HCT116 (cell line): ENCODE data around the gene MGAT4A. TPM values are rescaled to one million over a fixed set of nuclear protein-coding genes. Genes with fewer than 3 reads are reported as not detected.

Experiments used
- ATAC-seq: fragments of 200-7000 bp; cut with Tn5 transposase; 2 replicates; pipeline ENCODE4 v1.9.1; 2020; ENCODE audit warnings: mild to moderate bottlenecking, moderate library complexity
- BruUV-seq: library from RNA; stranded (reverse); fragments of 400-500 nt; replicated peaks from 2 replicates; lab custom pipeline; 2021; lab: Mats Ljungman, UMichigan
- CTCF ChIA-PET: fragments of 300-600 bp; sonication (Branson Sonifier 250); formaldehyde crosslinking; loops from one replicate; lab custom pipeline; 2021; ENCODE audit warnings: antibody characterized with exemption; lab: Charles Lee
- POLR2A ChIA-PET: fragments of 300-600, 350-600 bp; sonication (Branson Sonifier 250); formaldehyde crosslinking; loops from one replicate; lab custom pipeline; 2021; ENCODE audit warnings: antibody characterized with exemption; lab: Charles Lee
- RAD21 ChIA-PET, 2 experiments: fragments of 300-600 bp; sonication (Branson Sonifier 250); formaldehyde crosslinking; loops; one replicate each; lab custom pipeline; 2023; ENCODE audit warnings: low total read pairs in 2 of 2; ENCODE audit not compliant: uncharacterized antibody in 2 of 2, unreplicated experiment in 2 of 2, low non-redundant PET in 1 of 2; lab: Charles Lee
- DNase-seq: peaks from one replicate; pipeline ENCODE4 v3.0.0-alpha.2; 2010; ENCODE audit warnings: low read depth, low spot score
- H2AFZ ChIP-seq: fragments of 200-600 bp; shearing (Covaris generic), sonication (generic); 2 replicates; pipeline ENCODE4 v1.6.1; 2017; ENCODE audit warnings: low read depth, mixed run types, mixed read lengths, antibody characterized with exemption, low read length; ENCODE audit not compliant: poor library complexity, severe bottlenecking
- H3K27ac ChIP-seq: 2 replicates; pipeline ENCODE4 v1.5.1; 2012; ENCODE audit warnings: low read depth, low read length
- H3K27me3 ChIP-seq: fragments of 200-600 bp; sonication (generic); 2 replicates; pipeline ENCODE4 v1.6.1; 2016; ENCODE audit warnings: mixed run types, low read length, mixed read lengths; ENCODE audit not compliant: insufficient read depth
- H3K36me3 ChIP-seq, 2 experiments: fragments of 200-500 bp in 1 of 2; fragments of 200-600 bp in 1 of 2; sonication (Bioruptor generic) in 1 of 2; sonication (generic) in 1 of 2; 2 replicates each; pipeline versions ENCODE4 v1.5.1 to v1.6.1; 2014 to 2016; ENCODE audit warnings: low read length in 2 of 2, inconsistent platforms in 1 of 2, mixed read lengths in 1 of 2, mixed run types in 1 of 2; ENCODE audit not compliant: insufficient read depth in 2 of 2, control insufficient read depth in 1 of 2
- H3K4me1 ChIP-seq, 2 experiments: fragments of 200-600 bp in 1 of 2; sonication (generic) in 1 of 2; 2 replicates each; pipeline versions ENCODE4 v1.5.1 to v1.6.1; 2012 to 2017; ENCODE audit warnings: low read length in 2 of 2, inconsistent platforms in 1 of 2, mild to moderate bottlenecking in 1 of 2, mixed read lengths in 1 of 2, mixed run types in 1 of 2, moderate library complexity in 1 of 2; ENCODE audit not compliant: insufficient read depth in 2 of 2, control insufficient read depth in 1 of 2
- H3K4me2 ChIP-seq: fragments of 200-600 bp; sonication (generic); 2 replicates; pipeline ENCODE4 v1.6.1; 2017; ENCODE audit warnings: mixed run types, low read length, mixed read lengths
- H3K4me3 ChIP-seq, 2 experiments: fragments of 200-600 bp in 1 of 2; sonication (generic) in 1 of 2; replicated peaks in 1 of 2; 2 replicates each; pipeline ENCODE4 v1.5.1; 2011 to 2016; ENCODE audit warnings: low read length in 2 of 2, control low read depth in 1 of 2, low read depth in 1 of 2, mild to moderate bottlenecking in 1 of 2, mixed read lengths in 1 of 2, mixed run types in 1 of 2
- H3K79me2 ChIP-seq: fragments of 200-600 bp; sonication (generic); 2 replicates; pipeline ENCODE4 v1.6.1; 2017; ENCODE audit warnings: mild to moderate bottlenecking, mixed run types, low read length, moderate library complexity, mixed read lengths; ENCODE audit not compliant: insufficient read depth
- H3K9ac ChIP-seq: fragments of 200-600 bp; sonication (generic); 2 replicates; pipeline ENCODE4 v1.6.1; 2016; ENCODE audit warnings: low read length, mixed read lengths
- H3K9me2 ChIP-seq: fragments of 200-600 bp; sonication (generic), shearing (Covaris generic); 2 replicates; pipeline ENCODE4 v1.6.1; 2017; ENCODE audit warnings: mixed run types, mild to moderate bottlenecking, moderate library complexity; ENCODE audit not compliant: insufficient read depth
- H3K9me3 ChIP-seq, 2 experiments: fragments of 200-500 bp in 1 of 2; fragments of 200-600 bp in 1 of 2; sonication (Bioruptor generic) in 1 of 2; sonication (generic) in 1 of 2; 2 replicates each; pipeline ENCODE4 v1.6.1; 2014 to 2017; ENCODE audit warnings: low read length in 2 of 2, mixed read lengths in 2 of 2, inconsistent platforms in 1 of 2, low read depth in 1 of 2, mild to moderate bottlenecking in 1 of 2, mixed run types in 1 of 2, moderate library complexity in 1 of 2; ENCODE audit not compliant: control insufficient read depth in 1 of 2, insufficient read depth in 1 of 2
- H4K20me1 ChIP-seq: fragments of 200-600 bp; sonication (generic), shearing (Covaris generic); 2 replicates; pipeline ENCODE4 v1.6.1; 2017; ENCODE audit warnings: mixed run types, mild to moderate bottlenecking, moderate library complexity; ENCODE audit not compliant: insufficient read depth
- ATF3 ChIP-seq: IDR thresholded peaks from 2 replicates; pipeline ENCODE4 v1.6.1; 2012
- CTCF ChIP-seq, 3 experiments: fragments of 200-600 bp in 1 of 3; sonication (generic) in 1 of 3; IDR thresholded peaks in 2 of 3; conservative IDR thresholded peaks in 1 of 3; 2 replicates each; pipeline ENCODE4 v1.5.1; 2012 to 2017; ENCODE audit warnings: low read depth in 2 of 3, low read length in 2 of 3, antibody characterized with exemption in 1 of 3, borderline replicate concordance in 1 of 3, control low read depth in 1 of 3, mild to moderate bottlenecking in 1 of 3, mixed read lengths in 1 of 3, mixed run types in 1 of 3, moderate library complexity in 1 of 3; ENCODE audit not compliant: insufficient read depth in 1 of 3
- EGR1 ChIP-seq: IDR thresholded peaks from 2 replicates; pipeline ENCODE4 v1.6.1; 2012; ENCODE audit warnings: low read depth
- ELF1 ChIP-seq: IDR thresholded peaks from 2 replicates; pipeline ENCODE4 v1.6.1; 2012; ENCODE audit warnings: low read depth, borderline replicate concordance
- EZH2 ChIP-seq: fragments of 200-600 bp; sonication (generic); IDR thresholded peaks from 2 replicates; pipeline ENCODE4 v1.6.1; 2017; ENCODE audit warnings: antibody characterized with exemption, mixed run types
- EZH2phosphoT487 ChIP-seq: fragments of 200-600 bp; IDR thresholded peaks from 2 replicates; pipeline ENCODE4 v1.6.1; 2018; ENCODE audit warnings: antibody characterized with exemption, borderline replicate concordance
- MAX ChIP-seq: IDR thresholded peaks from 2 replicates; pipeline ENCODE4 v1.6.1; 2012
- POLR2AphosphoS5 ChIP-seq: IDR thresholded peaks from 2 replicates; pipeline ENCODE4 v1.6.1; 2011; ENCODE audit warnings: mild to moderate bottlenecking, low read depth, low read length, moderate library complexity
- SIN3A ChIP-seq: IDR thresholded peaks from 2 replicates; pipeline ENCODE4 v1.6.1; 2012; ENCODE audit warnings: low read depth
- SRF ChIP-seq: IDR thresholded peaks from 2 replicates; pipeline ENCODE4 v1.6.1; 2012; ENCODE audit warnings: low read depth
- TCF7L2 ChIP-seq: IDR thresholded peaks from 2 replicates; pipeline ENCODE4 v1.7.0; 2011; ENCODE audit warnings: borderline replicate concordance, inconsistent platforms; ENCODE audit not compliant: insufficient read depth, insufficient read length; ENCODE audit errors: extremely low read depth
- YY1 ChIP-seq: IDR thresholded peaks from 2 replicates; pipeline ENCODE4 v1.6.1; 2011; ENCODE audit warnings: low read length, low read depth, moderate library complexity, mild to moderate bottlenecking; ENCODE audit not compliant: insufficient replicate concordance; ENCODE audit errors: extremely low read depth
- ZFX ChIP-seq: fragments of 450-650 bp; IDR thresholded peaks from 2 replicates; pipeline ENCODE4 v1.6.1; 2017
- ZNF274 ChIP-seq: fragments of 200-500 bp; sonication (Bioruptor generic); IDR thresholded peaks from 2 replicates; pipeline ENCODE4 v1.6.1; 2014; ENCODE audit warnings: mild to moderate bottlenecking, low read depth, low read length, inconsistent platforms
- intact Hi-C: fragments of 100-400 bp; cut with micrococcal nuclease; formaldehyde crosslinking; loops from 2 replicates; pipeline ENCODE4 v1.10.0; 2022
- total RNA-seq: library from RNA; stranded (reverse); gene quantifications from one replicate; pipeline ENCODE4 v1.2.1, GENCODE V29; 2021; ENCODE audit not compliant: unreplicated experiment

Gene MGAT4A
- total RNA-seq, 1 experiment from 2014 or later, result 10.2 TPM

- intact Hi-C loops, result no loop called here
- Histone ChIP-seq H3K4me1 (peaks cover 0 to 5% of the 10 kb centered on the region in 2 experiments; a peak in 1 of 4 replicates), H3K4me3 (no peak overlapping the region), H3K36me3 (no peaks in the 10 kb centered on the region), H3K9me3 (no peaks in the 10 kb centered on the region), H2AFZ (no peak overlapping the region), H3K4me2 (no peak overlapping the region), H3K9ac (no peak overlapping the region), H3K27me3 (no peaks in the 10 kb centered on the region), H3K79me2 (no peaks in the 10 kb centered on the region), H3K27ac (no peak overlapping the region), H3K9me2 (no peaks in the 10 kb centered on the region), H4K20me1 (no peaks in the 10 kb centered on the region)
- RAD21 ChIA-PET, result no interaction called here
- no peak for DNase-seq
- BruUV-seq, result no TSS peak
- CTCF ChIA-PET, result no interaction called here
- POLR2A ChIA-PET, result no interaction called here
- TF ChIP-seq EGR1 (no peak), CTCF (IDR thresholded peaks at IDR 0.05 in 2 of 3, conservative IDR thresholded peaks at IDR 0.05 in 1 of 3; ENCODE audit: borderline replicate concordance in 1 of 3, insufficient read depth in 1 of 3, low read depth in 2 of 3, low read length in 2 of 3) (no peak), EZH2 (no peak), MAX (no peak), YY1 (no peak), ATF3 (no peak), ELF1 (no peak), SRF (no peak), ZNF274 (no peak), EZH2phosphoT487 (no peak), ZFX (no peak), TCF7L2 (no peak), POLR2AphosphoS5 (no peak), SIN3A (no peak)
- ATAC-seq, result no peak
Measured at GRCh38 chr2:98775146-98775986, 44.4 kb upstream of the MGAT4A start.
